ENCODE results near the gene ZNF17.
A peak's percentile ranks its signal among the peaks of the same experiment; 100 is the strongest.
"Not testable (repeated sequence)": the region's sequence is repeated elsewhere in the genome, so short reads cannot be mapped to it uniquely, and the experiment has no call there.

Gene ZNF17

DNA sequence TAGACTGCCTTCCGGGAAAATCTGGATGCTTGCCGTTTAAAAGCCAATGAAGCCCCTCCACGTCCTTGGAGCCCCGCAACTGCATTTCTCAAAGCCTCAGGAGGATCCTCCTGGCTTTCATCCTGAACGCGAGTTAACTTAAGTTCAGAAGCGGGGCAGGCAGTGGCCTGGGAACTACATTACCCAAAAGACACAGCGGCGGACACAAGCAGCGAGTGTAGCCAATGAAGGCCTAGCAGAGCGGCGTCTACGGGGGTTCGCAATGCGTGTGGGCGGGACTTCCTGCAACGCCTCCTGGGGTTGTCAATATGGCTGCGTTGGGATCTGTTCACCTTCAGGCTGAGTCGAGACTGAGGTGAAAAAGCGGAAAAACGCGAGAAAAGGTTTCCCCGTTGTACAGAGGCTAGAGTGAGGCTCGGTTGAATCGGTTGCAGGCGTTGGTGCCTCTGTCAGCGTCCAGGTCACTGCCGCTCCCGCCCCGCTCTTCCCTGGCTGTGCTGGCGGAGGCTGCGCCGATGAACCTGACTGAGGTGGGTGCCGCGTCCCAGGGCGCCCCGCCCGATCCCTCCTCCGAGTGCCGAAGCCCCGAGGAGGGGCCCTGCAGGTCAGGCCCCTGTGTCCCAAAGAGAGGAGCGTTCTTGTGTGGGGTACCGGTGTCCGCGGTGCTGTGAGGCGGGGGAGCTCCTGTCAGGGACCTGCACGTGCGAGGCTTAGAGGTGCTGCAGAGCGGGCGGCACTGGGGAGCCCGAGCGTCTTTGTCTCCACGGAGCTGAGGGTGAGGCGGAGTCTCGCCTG is at the start of gene ZNF17:
ZNF17 (plus strand) TSS at position 285 of the 795 bp plus-strand sequence. CDS start 2,455 bp downstream, outside the sequence.
- H3K4me3 ChIP-seq (ENCODE audit: low read length): peak within 1 kb of the TSS; percentile 95
- peak within 1 kb of the TSS; percentile 80 for H3K9ac ChIP-seq (ENCODE audit: low read length)
- no peaks in the 10 kb centered on the region for H3K36me3 ChIP-seq (ENCODE audit: control insufficient read depth, insufficient read depth, low read length)
- no peaks in the 10 kb centered on the region for H3K9me3 ChIP-seq (ENCODE audit: control insufficient read depth, low read length)
- H3K27me3 ChIP-seq (ENCODE audit: control insufficient read depth, insufficient read depth, low read length): no peaks in the 10 kb centered on the region
- H3K4me1 ChIP-seq (ENCODE audit: control insufficient read depth, insufficient read depth, low read length): peaks cover 6% of the 10 kb centered on the region

DNA sequence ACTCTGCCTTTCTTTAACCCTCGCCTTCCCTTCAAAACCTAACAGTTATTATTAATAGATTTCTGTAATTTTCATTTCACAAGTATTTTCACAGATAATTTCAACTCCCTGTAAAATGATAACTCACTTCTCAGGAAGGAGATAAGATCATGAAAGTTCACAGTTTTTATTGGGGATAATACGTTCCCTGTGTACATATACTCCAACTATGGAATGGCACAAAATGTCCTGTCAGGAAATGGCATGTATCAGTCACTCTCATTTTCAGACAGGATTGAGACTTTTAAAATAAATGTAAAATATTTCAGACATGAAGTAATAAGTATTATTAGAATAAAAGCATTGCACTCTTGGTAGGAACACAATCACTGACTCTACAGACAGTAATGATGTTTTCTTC is 48.5 kb upstream of the ZNF17 start:
- H3K27me3 ChIP-seq (ENCODE audit: control insufficient read depth, insufficient read depth, low read length): no peaks in the 10 kb centered on the region
- no peaks in the 10 kb centered on the region for H3K9me3 ChIP-seq (ENCODE audit: control insufficient read depth, low read length)
- peaks cover 4% of the 10 kb centered on the region for H3K4me1 ChIP-seq (ENCODE audit: control insufficient read depth, insufficient read depth, low read length)
- H3K4me3 ChIP-seq (ENCODE audit: low read length): peak overlapping the region; percentile 80
- H3K36me3 ChIP-seq (ENCODE audit: control insufficient read depth, insufficient read depth, low read length): no peaks in the 10 kb centered on the region
- peak overlapping the region; percentile 53 for H3K9ac ChIP-seq (ENCODE audit: low read length)

DNA sequence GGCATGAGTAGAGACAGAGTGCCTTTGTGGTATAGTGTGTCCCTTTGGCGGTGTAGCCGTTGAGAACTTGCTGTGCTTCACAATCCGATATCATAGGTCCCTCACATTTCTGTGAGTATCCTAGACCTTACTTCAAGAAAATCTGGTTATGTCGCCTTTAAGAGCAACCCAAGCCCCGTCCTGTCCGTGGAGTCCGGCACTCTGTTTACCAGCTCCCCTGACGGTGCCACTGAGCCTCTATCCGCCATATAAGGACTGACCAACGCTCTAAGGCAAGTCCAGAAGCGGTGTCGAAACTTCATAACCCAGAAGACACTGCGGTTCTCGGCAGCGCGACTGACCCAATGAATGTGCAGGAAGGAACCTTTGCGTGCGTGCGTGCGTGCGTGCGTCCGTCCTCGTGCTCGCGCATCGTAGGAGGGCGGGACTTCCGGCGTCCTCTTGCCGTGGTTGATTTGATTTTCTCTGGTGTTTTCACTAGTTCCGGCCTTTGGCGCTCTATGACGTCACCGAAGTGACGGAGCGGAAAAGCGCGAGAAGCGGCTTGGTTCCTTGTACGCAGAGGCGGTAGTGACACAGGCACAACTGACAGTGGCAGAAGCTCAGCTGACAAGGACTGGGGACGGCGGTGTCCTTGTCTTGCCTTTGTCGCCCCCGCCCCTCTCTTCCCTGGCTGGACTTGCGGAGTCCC is 47.8 kb upstream of the ZNF17 start, which contains the start of the genes TRAPPC2B and ZNF547:
TRAPPC2B (plus strand) TSS at position 555 of the 691 bp plus-strand sequence. CDS start 1,283 bp downstream, outside the sequence.
ZNF547 (plus strand) TSS at position 555 of the 691 bp plus-strand sequence. CDS start 5,005 bp downstream, outside the sequence.
- H3K36me3 ChIP-seq (ENCODE audit: control insufficient read depth, insufficient read depth, low read length): no peaks in the 10 kb centered on the region
- H3K27me3 ChIP-seq (ENCODE audit: control insufficient read depth, insufficient read depth, low read length): no peaks in the 10 kb centered on the region
- no peaks in the 10 kb centered on the region for H3K9me3 ChIP-seq (ENCODE audit: control insufficient read depth, low read length)
- H3K4me1 ChIP-seq (ENCODE audit: control insufficient read depth, insufficient read depth, low read length): peaks cover 4% of the 10 kb centered on the region
- H3K4me3 ChIP-seq (ENCODE audit: low read length): peak within 1 kb of the TSS; percentile 80
- peak within 1 kb of the TSS; percentile 76 for H3K9ac ChIP-seq (ENCODE audit: low read length)

DNA sequence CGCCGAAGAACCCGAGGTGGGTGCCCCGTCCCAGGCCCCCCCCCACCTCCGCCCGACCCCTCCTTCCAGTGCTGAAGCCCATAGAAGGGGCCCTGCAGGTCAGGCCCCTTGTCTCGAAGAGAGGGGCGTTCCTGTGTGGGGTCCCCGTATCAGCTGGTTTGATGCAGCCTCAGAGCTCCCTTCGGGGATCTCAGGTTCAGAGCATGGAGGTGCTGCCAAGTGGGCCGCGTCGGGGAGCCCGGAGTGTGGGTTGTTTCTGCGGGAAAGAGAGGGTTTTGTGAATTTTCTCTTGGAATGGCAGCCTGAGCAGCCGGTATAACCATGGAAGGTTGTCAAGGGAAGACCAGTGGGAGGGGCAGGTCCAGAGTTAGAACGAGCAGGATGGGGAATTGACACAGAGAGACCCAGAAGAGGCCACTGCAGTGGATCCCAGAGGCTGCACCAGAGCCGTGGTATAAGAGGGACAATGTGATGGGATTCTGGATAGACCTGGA is 47.2 kb upstream of the ZNF17 start:
- H3K4me3 ChIP-seq (ENCODE audit: low read length): peak overlapping the region; percentile 80
- H3K4me1 ChIP-seq (ENCODE audit: control insufficient read depth, insufficient read depth, low read length): peaks cover 4% of the 10 kb centered on the region
- no peaks in the 10 kb centered on the region for H3K36me3 ChIP-seq (ENCODE audit: control insufficient read depth, insufficient read depth, low read length)
- H3K27me3 ChIP-seq (ENCODE audit: control insufficient read depth, insufficient read depth, low read length): no peaks in the 10 kb centered on the region
- peak overlapping the region; percentile 76 for H3K9ac ChIP-seq (ENCODE audit: low read length)
- no peaks in the 10 kb centered on the region for H3K9me3 ChIP-seq (ENCODE audit: control insufficient read depth, low read length)

DNA sequence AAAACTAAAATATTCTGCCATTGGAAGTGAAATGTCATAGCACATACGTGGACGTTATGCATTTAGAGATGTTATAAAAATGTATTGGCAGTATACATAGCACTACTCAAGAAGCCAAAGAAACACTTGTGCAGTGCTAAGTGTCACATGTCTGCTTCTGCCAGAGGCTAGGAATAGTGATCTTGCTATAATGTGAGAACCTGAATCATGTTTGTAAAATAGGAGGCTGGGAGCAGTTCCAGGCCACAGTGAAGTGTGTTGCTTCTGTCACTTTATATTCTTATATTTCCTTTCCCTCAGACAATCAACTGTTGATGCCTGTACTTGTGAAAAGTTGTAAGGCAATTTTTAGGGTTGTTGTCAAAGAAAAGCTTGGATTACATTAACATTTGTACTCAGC is 44.2 kb upstream of the ZNF17 start:
- Histone ChIP-seq H3K36me3 (ENCODE audit: control insufficient read depth, insufficient read depth, low read length) (peaks cover 1% of the 10 kb centered on the region), H3K9me3 (ENCODE audit: control insufficient read depth, low read length) (no peaks in the 10 kb centered on the region), H3K4me1 (ENCODE audit: control insufficient read depth, insufficient read depth, low read length) (peaks cover 4% of the 10 kb centered on the region), H3K27me3 (ENCODE audit: control insufficient read depth, insufficient read depth, low read length) (no peaks in the 10 kb centered on the region), H3K9ac (ENCODE audit: low read length) (no peak overlapping the region), H3K4me3 (ENCODE audit: low read length) (no peak overlapping the region)

DNA sequence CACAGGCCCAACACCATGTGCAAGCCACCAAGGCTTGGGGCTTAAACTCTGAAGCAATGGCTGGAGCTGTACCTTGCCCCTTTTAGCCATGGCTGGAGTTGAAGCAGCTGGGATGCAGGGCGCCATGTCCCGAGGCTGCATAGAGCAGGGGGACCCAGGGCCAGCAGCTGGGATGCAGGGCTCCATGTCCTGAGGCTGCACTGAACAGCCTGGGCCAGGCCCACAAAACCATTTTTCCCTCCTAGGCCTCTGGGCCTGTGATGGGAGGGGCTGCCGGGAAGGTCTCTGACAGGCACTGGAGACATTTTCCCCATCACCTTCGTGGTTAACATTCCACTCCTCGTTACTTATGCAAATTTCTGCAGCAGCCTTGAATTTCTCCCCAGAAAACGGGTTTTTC is 36.8 kb upstream of the ZNF17 start:
- Histone ChIP-seq H3K9me3 (ENCODE audit: control insufficient read depth, low read length) (peaks cover 12% of the 10 kb centered on the region), H3K36me3 (ENCODE audit: control insufficient read depth, insufficient read depth, low read length) (peaks cover 19% of the 10 kb centered on the region), H3K27me3 (ENCODE audit: control insufficient read depth, insufficient read depth, low read length) (no peaks in the 10 kb centered on the region), H3K4me1 (ENCODE audit: control insufficient read depth, insufficient read depth, low read length) (no peaks in the 10 kb centered on the region), H3K9ac (ENCODE audit: low read length) (no peak overlapping the region), H3K4me3 (ENCODE audit: low read length) (no peak overlapping the region)

DNA sequence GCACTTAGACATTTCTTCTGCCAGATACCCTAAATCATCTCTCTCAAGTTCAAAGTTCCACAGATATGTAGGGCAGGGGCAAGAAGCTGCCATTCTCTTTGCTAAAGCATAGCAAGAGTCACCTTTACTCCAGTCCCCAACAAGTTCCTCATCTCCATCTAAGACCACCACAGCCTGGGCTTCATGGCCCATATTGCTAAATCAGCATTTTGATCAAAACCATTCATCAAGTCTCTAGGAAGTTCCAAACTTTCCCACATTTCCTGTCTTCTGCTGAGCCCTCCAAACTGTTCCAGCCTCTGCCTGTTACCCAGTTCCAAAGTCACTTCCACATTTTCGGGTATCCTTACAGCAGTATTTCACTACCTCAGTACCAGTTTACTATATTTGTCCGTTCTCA is 36.3 kb upstream of the ZNF17 start:
- not testable (repeated sequence) for H3K4me3 ChIP-seq (ENCODE audit: low read length)

DNA sequence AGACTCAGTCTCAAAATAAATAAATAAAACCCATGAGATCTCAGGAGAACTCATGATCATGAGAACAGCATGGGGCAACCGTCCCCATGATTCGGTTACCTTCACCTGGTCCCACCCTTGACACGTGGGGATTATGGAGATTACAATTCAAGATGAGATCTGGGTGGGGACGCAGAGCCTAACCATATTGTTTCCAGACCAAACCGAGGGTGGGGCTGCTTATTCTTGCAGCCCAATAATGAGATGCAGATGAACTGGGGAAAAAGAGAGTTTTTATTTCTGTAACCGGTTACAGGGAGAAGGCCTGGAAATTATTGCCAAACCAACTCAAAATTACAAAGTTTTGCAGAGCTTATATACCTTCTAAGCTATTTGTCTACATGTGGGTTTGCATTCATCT is 34.8 kb upstream of the ZNF17 start:
- Histone ChIP-seq H3K4me1 (ENCODE audit: control insufficient read depth, insufficient read depth, low read length) (no peaks in the 10 kb centered on the region), H3K9ac (ENCODE audit: low read length) (no peak overlapping the region), H3K27me3 (ENCODE audit: control insufficient read depth, insufficient read depth, low read length) (no peaks in the 10 kb centered on the region), H3K9me3 (ENCODE audit: control insufficient read depth, low read length) (peaks cover 12% of the 10 kb centered on the region), H3K4me3 (ENCODE audit: low read length) (no peak overlapping the region), H3K36me3 (ENCODE audit: control insufficient read depth, insufficient read depth, low read length) (peaks cover 19% of the 10 kb centered on the region)

More for the DNA sequence above, 36.3 kb upstream of the ZNF17 start:
- Histone ChIP-seq H3K36me3 (ENCODE audit: control insufficient read depth, insufficient read depth, low read length) (peaks cover 19% of the 10 kb centered on the region), H3K9me3 (ENCODE audit: control insufficient read depth, low read length) (peaks cover 12% of the 10 kb centered on the region)
- not testable (repeated sequence) for H3K9ac ChIP-seq (ENCODE audit: low read length); H3K27me3 ChIP-seq (ENCODE audit: control insufficient read depth, insufficient read depth, low read length); H3K4me1 ChIP-seq (ENCODE audit: control insufficient read depth, insufficient read depth, low read length)

DNA sequence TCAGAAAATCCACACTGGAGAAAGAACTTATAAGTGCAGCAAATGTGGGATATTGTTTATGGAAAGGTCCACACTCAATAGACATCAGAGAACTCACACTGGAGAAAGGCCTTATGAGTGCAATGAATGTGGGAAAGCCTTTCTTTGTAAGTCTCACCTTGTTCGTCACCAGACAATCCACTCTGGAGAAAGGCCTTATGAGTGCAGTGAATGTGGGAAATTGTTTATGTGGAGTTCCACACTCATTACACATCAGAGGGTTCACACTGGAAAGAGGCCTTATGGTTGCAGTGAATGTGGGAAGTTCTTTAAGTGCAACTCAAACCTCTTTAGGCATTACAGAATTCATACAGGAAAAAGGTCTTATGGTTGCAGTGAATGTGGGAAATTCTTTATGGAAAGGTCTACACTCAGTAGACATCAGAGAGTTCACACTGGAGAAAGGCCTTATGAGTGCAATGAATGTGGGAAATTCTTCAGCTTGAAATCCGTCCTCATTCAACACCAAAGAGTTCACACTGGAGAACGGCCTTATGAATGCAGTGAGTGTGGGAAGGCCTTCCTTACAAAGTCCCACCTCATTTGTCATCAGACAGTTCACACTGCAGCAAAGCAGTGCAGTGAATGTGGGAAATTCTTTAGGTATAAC is 33.3 kb upstream of the ZNF17 start:
- H3K27me3 ChIP-seq (ENCODE audit: control insufficient read depth, insufficient read depth, low read length): no peaks in the 10 kb centered on the region
- no peak overlapping the region for H3K4me3 ChIP-seq (ENCODE audit: low read length)
- peaks cover 13% of the 10 kb centered on the region for H3K36me3 ChIP-seq (ENCODE audit: control insufficient read depth, insufficient read depth, low read length)
- peaks cover 12% of the 10 kb centered on the region for H3K9me3 ChIP-seq (ENCODE audit: control insufficient read depth, low read length)
- H3K9ac ChIP-seq (ENCODE audit: low read length): no peak overlapping the region
- no peaks in the 10 kb centered on the region for H3K4me1 ChIP-seq (ENCODE audit: control insufficient read depth, insufficient read depth, low read length)

DNA sequence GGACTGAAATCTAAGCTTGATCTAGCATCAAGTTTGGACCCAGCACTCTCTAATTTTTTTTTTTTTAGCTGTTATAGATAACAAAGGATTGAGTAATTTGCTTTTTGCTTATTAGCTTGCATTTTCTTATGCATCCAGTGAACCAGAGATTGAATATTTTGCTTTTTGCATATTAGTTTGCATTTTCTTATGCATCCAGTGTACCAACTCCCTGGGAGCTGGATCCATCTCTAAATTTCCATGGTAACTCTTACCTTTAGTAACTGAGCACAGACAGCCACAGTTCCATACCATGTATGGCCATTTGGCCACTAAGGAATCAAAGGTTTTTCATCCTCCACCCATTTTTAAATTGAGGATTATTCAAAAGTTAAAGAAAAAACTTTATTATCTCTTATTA is 30.0 kb upstream of the ZNF17 start:
- no peak overlapping the region for H3K9ac ChIP-seq (ENCODE audit: low read length)
- no peaks in the 10 kb centered on the region for H3K4me1 ChIP-seq (ENCODE audit: control insufficient read depth, insufficient read depth, low read length)
- H3K9me3 ChIP-seq (ENCODE audit: control insufficient read depth, low read length): peaks cover 12% of the 10 kb centered on the region
- H3K36me3 ChIP-seq (ENCODE audit: control insufficient read depth, insufficient read depth, low read length): peaks cover 13% of the 10 kb centered on the region
- H3K4me3 ChIP-seq (ENCODE audit: low read length): no peak overlapping the region
- no peaks in the 10 kb centered on the region for H3K27me3 ChIP-seq (ENCODE audit: control insufficient read depth, insufficient read depth, low read length)

DNA sequence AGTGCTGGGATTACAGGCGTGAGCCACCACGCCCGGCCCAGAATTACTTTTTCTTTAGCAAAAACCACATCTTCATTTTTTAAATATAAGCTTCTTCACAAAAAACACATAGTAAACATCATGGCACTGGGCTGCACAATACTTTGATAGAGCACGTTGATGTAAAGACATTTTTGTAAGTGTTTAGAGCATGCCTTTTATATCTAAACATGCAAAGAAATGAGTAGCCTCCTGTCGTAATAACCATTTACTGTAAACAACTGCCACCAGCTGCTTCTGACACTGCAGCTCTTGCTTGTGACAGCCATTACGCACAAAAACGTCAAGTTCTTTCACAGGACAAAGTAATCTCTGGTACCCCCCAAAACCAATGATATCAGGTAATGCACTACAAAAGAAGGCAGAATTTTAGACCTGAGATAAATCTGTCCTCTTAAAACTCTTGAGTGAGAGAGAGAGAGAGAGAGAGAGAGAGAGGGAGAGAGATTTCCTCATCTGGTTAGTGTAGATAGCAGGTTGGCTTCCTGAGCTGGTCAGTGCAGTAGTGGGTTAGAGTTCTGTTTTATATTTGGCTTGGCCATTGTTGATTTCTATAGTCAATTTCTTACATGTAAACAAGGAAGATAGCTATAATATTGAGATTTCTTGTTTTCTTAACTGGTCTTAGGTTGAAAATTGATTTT is 28.0 kb upstream of the ZNF17 start:
- H3K9me3 ChIP-seq (ENCODE audit: control insufficient read depth, low read length): peaks cover 2% of the 10 kb centered on the region
- no peak overlapping the region for H3K4me3 ChIP-seq (ENCODE audit: low read length)
- no peaks in the 10 kb centered on the region for H3K36me3 ChIP-seq (ENCODE audit: control insufficient read depth, insufficient read depth, low read length)
- no peaks in the 10 kb centered on the region for H3K4me1 ChIP-seq (ENCODE audit: control insufficient read depth, insufficient read depth, low read length)
- no peak overlapping the region for H3K9ac ChIP-seq (ENCODE audit: low read length)
- no peaks in the 10 kb centered on the region for H3K27me3 ChIP-seq (ENCODE audit: control insufficient read depth, insufficient read depth, low read length)
